GM19240 (cell line): ENCODE results near the gene TFF3.

ENCODE experiments used
- DNase-seq: peaks from one replicate; pipeline ENCODE4 v3.0.0; 2011; ENCODE audit warnings: low spot score; ENCODE audit not compliant: insufficient read length

TFF3 gene

GRCh38 chr21:42289926-42290325, 25.3 kb downstream of the TFF3 start:
- DNase-seq, result no peak

GRCh38 chr21:42288962-42289361, 26.2 kb downstream of the TFF3 start:
- no peak for DNase-seq

DNA sequence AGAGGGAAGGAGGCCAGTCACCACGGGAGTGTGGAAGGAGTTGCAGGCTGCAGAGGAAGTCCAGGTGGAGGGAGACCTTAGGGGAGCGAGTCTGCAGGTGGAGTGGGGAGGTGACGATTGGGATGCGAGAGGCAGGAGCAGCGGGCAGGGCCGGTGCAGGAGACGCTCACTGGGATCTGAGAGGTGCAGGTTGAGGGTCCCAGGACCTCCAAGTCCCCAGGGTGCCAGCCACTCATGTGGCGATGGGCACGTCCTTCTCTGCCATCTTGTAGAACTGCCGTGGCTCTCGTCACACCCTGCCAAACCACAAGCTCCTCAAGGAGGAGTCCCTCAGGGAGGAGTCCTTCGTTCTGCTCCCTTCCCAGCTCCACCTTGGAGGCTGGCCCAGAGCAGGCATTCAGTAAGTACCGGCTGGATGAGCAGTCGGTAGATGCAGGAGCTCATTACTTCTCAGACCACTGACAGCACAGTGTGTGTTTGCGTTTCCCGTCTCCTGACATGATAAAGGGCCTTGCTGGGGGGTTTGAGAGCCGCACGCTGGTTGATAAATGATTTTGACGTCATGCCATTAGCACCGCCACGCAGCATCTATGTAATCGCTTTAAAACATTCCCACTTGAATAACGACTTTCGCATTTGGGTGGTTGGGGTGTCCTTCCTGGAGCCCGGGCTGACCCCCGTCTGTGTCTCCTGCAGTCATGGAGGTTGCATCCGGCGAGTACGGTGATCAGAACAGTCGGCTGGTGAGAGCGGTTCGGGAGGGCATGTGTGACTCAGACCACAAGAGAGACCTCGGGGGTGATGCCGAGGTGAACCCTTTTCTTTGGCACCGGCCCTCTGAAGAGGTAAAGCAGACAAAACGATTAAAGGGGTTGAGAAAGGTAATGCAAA, 27.8 kb downstream of the TFF3 start:
- DNase-seq, result no peak

DNA sequence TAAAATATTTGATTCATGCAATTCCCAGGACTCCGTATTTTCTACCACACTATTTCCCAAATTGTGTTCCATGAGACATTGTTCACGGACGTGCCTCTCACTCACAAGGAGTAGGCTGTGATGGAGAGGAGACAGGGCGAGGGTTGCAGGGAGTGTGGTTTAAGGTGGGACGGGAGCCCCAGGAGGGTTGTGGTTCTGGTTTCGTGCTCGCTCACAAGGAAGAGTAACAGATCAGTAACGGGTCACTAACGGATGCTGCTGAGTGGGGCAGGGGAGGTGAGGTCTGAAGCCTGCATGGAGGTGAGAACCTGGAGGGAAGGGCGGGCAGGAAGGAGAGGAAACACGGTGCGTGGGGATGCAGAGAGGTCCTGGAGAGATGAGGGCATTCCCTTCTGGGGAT, 28.8 kb downstream of the TFF3 start:
- peak; percentile 39 for DNase-seq

DNA sequence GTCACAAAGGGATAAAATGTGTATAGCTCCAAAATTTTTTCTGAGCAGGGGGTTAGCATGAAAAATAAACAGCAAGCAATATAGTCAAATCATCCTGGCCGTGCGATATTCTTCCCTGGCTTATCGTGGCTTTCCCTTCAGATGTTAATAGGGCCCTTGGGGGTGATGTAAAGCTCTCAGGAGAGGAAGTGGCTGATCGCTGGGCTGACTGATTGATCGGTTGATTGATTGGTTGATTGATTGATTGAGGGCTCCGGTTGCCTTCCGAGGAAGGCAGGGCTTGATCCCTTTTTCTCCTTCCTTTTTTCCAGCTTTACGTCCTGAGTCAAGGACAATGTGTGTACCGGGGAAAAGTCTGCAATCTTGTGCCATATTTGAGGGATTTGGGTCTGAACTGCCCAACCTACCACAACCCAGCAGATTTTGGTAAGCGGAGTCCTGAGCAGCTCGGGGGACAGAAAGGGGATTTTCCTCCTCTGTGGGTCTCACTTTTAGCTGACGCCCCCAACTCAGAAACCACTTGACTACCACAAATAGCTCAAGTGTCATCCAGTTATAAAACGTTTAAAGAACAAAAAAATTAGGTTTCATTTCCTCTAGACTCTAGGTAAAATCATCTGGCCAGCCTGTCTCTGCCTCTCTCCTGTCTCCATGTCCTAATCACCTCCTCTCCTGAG, 29.5 kb downstream of the TFF3 start:
- no peak for DNase-seq

- DNase-seq, result no peak
Measured at GRCh38 chr21:42282715-42283114, 32.5 kb downstream of the TFF3 start.

DNA sequence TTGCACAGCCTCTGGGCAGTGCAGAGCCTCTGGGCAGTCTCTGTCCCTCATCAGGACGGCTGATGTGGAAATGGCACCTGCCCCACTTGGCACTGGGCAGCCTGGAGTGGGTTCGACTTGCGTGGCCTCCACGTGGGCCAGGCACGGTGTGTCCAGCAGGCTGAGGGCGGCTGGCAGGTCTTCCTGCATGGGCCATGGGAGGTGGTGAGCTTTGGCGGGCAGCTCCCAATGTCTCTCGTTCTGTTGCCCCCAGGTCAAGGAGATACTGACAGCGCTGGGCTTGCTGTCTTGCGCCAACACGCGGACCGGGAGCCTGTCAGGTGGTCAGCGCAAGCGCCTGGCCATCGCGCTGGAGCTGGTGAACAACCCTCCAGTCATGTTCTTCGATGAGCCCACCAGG, 33.2 kb downstream of the TFF3 start:
- DNase-seq, result no peak

DNA sequence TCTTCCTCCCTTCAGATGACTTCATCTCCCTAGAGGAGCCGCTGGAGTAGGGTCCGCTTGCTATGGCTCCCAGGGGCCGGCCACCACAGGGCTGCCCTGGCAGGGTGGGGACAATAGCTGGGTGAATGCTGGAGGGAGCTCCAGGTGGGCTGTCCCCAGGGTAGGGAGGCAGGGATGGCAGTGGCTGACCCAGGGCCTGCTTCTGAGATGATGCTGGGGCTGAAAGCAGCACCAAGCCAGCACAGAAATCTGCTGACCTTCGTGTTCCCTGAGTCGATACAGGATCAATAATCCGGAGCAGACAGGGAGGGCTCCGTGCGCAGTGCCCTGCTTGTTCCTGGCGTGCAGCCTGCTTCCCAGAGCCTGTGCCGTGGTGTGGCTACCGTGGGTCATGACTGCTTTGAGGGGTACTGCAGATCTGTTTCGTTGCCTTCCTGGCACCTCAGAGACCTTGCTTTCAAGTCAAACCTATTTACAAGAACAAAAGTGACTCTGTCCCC, 34.0 kb downstream of the TFF3 start:
- DNase-seq, result no peak

- DNase-seq, result no peak
Measured at GRCh38 chr21:42280356-42281180, 34.6 kb downstream of the TFF3 start.

GRCh38 chr21:42279888-42280287, 35.3 kb downstream of the TFF3 start:
- DNase-seq, result no peak

DNA sequence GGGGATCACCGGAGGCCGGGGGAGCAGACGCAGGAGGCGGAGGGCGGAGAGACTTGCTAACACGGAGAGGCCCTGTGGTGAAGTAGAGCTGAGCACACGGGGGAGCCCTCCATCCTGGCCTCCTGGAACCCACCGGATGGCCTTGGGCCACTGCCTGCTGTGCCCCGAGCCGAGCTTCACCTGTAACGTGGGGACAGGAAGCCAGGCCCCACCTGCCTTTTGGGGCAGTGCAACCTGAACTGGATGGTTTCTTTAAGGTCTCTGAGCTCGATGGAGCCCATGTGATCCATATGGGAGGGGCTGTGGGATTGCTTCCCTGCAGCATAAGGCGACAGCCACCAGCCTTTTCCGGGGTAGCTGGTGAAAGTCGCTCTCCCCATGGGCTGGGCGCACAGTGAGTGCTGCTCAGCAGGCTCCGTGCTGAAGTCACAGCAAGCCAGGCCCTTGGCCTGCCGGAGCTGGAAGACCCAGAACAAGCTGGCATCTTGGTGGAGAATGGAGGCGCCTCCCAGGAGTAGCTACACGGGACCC, 35.8 kb downstream of the TFF3 start:
- DNase-seq, result no peak

- no peak for DNase-seq
Measured at GRCh38 chr21:42278451-42279149, 36.6 kb downstream of the TFF3 start.

GRCh38 chr21:42277593-42277992, 37.6 kb downstream of the TFF3 start:
- DNase-seq, result no peak

DNA sequence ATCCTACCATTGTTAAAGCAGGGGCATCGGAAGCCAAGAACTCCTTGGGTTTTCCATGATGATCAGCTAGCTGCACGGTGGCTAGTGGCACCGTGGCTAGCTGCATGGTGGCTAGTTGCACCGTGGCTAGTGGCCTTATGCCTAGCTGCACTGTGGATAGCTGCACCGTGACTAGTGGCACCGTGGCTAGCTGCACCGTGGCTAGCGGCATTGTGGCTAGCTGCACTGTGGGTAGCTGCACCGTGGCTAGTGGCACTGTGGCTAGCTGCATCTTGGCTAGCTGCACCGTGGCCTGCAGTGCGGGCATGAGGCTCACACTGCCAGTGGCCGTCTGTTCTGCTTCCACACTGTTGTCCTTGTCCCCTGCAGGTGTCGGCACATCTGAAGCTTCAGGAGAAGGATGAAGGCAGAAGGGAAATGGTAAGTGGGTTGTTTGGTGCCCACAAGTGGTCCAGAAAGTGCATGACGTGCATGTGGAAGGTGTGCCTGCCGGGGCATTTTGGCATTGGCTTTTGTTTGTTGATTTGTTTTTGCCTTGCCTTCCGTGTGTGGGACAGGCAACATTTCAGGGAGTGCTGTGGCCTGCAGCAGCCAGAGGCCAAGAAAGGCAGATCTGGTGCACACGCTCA, 38.6 kb downstream of the TFF3 start:
- DNase-seq, result no peak

DNA sequence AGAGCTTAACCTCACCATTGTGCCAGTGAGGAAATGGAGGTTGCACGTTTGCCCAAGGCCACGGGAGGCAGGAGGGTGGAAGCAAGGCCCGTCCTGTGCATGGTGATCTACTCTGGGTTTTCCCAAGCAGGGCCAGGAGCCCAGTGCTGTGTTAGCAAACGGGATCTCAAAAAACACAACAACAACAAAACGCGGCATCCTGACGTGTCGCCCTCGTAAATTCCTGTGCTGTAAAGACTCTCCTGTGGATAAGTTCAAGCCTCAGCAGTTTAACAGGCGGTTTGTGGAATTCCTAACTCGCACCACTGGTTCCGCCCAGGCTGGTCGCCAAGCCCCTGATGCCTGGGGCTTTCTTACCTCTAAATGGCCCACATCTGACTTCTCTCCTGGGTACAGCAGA, 39.1 kb downstream of the TFF3 start:
- DNase-seq, result no peak

- DNase-seq, result no peak
Measured at GRCh38 chr21:42272984-42273600, 42.1 kb downstream of the TFF3 start.

DNA sequence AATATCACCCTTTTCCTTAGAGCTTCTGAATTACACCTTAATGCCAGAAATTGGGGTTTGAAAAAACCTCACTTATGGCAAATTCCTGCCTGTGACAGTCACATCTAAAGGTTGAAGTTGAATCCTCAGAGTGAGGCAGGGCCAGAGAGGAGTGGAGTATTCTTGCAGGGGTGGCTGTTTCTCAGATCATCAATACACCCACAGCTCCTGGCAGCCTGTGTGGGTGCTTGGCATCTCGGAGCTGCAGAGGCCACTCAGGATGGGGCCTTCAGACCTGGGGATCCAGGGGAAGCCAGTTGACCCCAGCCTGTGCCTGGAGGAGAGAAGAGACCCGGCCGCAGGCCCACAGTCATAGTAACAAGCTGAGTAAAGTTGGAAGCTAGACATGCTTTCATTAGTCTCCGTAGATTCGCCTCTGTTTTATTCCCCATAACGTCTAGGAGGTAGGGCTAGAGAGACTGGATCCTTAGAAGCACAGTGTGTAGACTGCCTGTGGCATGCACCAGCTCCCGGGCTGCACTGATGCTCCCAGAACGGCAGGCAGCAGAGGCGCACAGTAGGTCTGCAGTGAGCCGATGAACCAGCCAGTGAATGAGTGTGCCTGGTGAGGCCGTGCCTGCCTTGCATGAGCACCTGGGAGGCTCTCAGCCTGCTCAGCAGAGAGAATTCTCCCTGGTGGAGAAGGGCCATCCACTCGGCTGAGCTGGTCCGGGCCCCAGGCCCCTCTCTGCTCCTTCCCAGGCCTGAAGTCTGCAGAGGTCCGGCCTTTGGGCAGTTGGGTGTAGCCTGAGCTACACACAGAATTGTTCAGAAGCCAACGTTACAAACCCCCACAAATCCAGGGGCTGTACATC, 42.9 kb downstream of the TFF3 start:
- DNase-seq, result no peak

DNA sequence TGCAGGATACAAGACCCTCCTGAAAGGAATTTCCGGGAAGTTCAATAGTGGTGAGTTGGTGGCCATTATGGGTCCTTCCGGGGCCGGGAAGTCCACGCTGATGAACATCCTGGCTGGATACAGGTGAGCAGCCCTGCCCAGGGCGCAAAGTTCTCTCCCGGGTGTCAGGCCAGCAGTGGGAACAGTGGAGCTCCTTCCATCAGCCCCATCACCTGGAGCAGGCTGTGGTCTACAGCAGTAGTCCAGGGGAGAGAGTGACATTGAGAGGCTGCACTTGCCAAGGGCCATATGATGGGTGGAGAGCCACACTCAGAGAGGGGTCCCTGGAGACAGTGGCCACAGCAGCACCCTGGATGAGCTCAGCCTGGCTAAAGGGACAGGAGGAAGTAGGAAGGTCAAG, 44.1 kb downstream of the TFF3 start:
- DNase-seq, result no peak

GRCh38 chr21:42269386-42269785, 45.8 kb downstream of the TFF3 start:
- DNase-seq, result no peak
